HTR-8/SVneo (cell line): ENCODE results near the gene MPV17L2.

Source experiments
- DNase-seq: peaks from one replicate; pipeline ENCODE4 v3.0.0; 2011; ENCODE audit warnings: low spot score, mixed read lengths; ENCODE audit not compliant: insufficient read length
- FAIRE-seq: peaks from 2 replicates; lab custom pipeline; 2011; peaks lifted over from hg19 to GRCh38; lab: Jason Lieb, UNC

The MPV17L2 gene

GRCh38 chr19:18231775-18232174 lies 38.8 kb downstream of the MPV17L2 start:
- DNase-seq (no peak), FAIRE-seq (no peak)

DNA sequence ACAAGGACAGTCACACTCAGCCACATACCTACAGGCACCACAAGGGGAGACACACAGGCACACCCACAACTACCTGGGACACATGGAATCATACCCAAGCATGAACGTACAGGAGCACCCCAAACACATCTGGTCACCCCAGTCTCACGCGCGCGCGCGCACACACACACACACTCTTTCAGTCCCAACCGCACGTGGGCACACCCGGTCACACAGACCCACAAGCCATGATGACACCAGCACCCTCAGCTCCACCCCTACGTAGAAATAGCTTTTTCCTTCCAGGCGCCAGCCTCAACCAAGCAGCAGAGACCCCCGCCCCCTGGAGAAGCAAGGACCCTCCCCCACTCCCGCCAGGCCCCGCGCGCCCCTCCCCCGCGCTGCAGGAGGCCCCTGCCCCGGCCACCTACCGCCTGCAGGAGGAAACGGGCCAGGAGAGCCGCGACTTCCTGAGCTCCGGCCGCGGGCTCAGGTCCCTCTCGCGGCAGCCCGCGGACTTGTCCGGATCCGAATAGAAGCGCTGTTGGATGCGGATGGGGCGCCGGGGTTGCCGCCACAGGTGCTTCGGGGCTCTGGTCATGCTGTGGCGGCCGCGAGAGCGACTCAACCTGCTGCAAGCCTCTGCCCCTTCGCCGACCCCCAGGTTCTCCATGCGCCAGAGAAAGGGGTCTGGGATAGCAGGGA lies 39.7 kb downstream of the MPV17L2 start:
- DNase-seq (no peak), FAIRE-seq (peak; percentile 26)

- peak; percentile 75 for DNase-seq
- FAIRE-seq, result peak; percentile 20
These were observed 40.3 kb downstream of the MPV17L2 start for GRCh38 chr19:18233224-18233825.

DNA sequence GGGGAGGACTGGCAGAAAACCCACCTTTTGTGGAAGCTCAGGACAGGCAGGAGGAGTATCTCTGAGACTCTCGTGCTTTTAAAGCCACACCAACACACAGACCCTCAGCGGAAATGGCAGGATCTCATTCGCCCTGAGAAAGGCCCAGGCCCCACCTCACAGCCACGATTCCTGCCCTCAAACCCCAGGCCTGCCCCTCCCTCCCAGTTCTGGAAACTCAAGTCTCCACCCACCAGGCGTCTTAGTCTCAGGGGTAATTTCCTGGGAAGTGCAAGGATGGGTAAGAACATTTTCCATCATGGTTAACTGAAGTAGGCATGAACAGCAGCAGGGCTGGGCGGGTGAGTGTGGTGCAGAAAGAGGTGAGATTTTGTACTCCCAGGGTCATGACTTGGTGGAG lies 41.2 kb downstream of the MPV17L2 start:
- no peak for FAIRE-seq
- DNase-seq, result no peak

DNA sequence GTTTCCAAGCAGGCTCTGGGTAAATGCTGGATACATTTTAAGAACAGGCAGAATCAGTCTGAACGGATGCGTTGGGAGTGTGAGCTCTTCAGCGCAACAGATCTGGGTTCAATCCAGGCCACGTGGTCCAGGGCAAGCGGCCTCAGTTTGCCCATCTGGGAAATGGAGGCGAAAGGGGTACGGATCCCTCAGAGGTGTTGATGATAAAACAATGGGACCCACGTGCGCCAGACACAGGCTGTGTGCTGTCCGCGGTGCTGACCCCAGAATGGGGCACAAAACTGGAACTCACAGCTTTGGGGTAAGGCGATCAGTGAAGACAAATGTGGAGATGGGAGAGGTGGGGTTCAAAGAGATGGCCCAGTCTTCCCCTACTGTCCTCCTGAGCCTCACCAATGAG lies 46.3 kb downstream of the MPV17L2 start:
- DNase-seq, result no peak
- FAIRE-seq, result no peak

DNA sequence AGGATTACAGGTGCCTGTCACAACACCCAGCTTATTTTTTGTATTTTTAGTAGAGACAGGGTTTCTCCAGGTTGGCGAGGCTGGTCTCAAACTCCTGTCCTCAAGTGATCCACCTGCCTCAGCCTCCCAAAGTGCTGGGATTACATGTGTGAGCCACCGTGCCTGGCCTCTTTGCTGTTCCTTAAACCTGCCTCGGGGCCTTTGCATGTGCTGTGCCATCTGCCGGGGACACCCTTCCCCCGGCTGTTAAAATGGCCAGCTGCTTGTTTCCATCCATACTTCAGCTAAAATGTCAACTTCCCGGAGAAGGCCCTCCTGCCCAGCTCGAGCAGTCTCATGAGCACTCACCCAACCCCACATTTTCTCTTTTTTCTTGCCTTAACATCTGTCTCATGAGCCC lies 52.3 kb downstream of the MPV17L2 start:
- DNase-seq, result no peak
- no peak for FAIRE-seq
